ENCODE results near the gene TBX21. TPM values are rescaled to one million over a fixed set of nuclear protein-coding genes. Genes with fewer than 3 reads are reported as not detected.

Gene TBX21
- total RNA-seq (1 to 10 TPM; 2.4 to 2.8 TPM), polyA plus RNA-seq (ENCODE audit: insufficient read length in 6 of 6) (under 1 TPM in 5 of 6 donors, not detected in 1; 0.25 to 0.58 (median 0.38) TPM)
- long read RNA-seq, donor 1, result 0 reads
- long read RNA-seq, donor 2, result 0 reads
- long read RNA-seq, donor 3, result 0 reads
- long read RNA-seq, donor 4, result 0 reads
- long read RNA-seq, donor 5, result 0 reads
- long read RNA-seq, donor 6, result 0 reads
- long read RNA-seq, donor 7, result 0 reads
- long read RNA-seq, donor 8, result 0 reads
- long read RNA-seq, donor 9, result 0 reads
- long read RNA-seq, donor 10, result 0 reads
- long read RNA-seq, donor 11, result 0 reads
- long read RNA-seq, donor 12, result 0 reads

- peak; percentile 86 for ATAC-seq
Measured at GRCh38 chr17:47733047-47733673, at the start of gene TBX21. TBX21 (plus strand) TSS chr17:47733236; CDS start chr17:47733455, 219 bp downstream.

GRCh38 chr17:47684025-47684424 lies 49.0 kb upstream of the TBX21 start:
- Histone ChIP-seq H3K9me3 (no peaks in the 10 kb centered on the region), H3K36me3 (peaks cover 0 to 72% of the 10 kb centered on the region in 2 donors), H3K4me3 (no peak overlapping the region), H3K27ac (no peak overlapping the region), H3K27me3 (no peaks in the 10 kb centered on the region), H3K4me1 (peaks cover 0 to 16% of the 10 kb centered on the region in 2 donors)
- no peak for TF ChIP-seq CTCF (IDR thresholded peaks at IDR 0.05)
- intact Hi-C loops (cut with DNase I), result no loop called here
- no peak for DNase-seq
- no peak for ATAC-seq

More at GRCh38 chr17:47733047-47733673, at the start of gene TBX21:
- H3K27ac ChIP-seq, result peak within 1 kb of the TSS in 1 of 2 donors; percentile 33
- H3K27me3 ChIP-seq, result peaks cover 39 to 72% of the 10 kb centered on the region in 2 donors
- H3K9me3 ChIP-seq, result no peaks in the 10 kb centered on the region
- H3K4me3 ChIP-seq, result peak within 1 kb of the TSS; percentile 9 to 39
- intact Hi-C loops (cut with DNase I), result no loop called here
- TF ChIP-seq CTCF (IDR thresholded peaks at IDR 0.05), result no peak
- H3K4me1 ChIP-seq, result peaks cover 7 to 13% of the 10 kb centered on the region in 2 donors
- DNase-seq, result peak; percentile 22 to 87 (median 60)
- no peaks in the 10 kb centered on the region for H3K36me3 ChIP-seq

- no peak for TF ChIP-seq CTCF (IDR thresholded peaks at IDR 0.05)
- Histone ChIP-seq H3K27ac (no peak overlapping the region), H3K9me3 (no peaks in the 10 kb centered on the region), H3K4me1 (peaks cover 0 to 16% of the 10 kb centered on the region in 2 donors), H3K27me3 (no peaks in the 10 kb centered on the region), H3K4me3 (no peak overlapping the region), H3K36me3 (peaks cover 0 to 65% of the 10 kb centered on the region in 2 donors)
- intact Hi-C loops (cut with DNase I), result no loop called here
- DNase-seq (no peak), ATAC-seq (no peak)
Measured at GRCh38 chr17:47684535-47685193, 48.4 kb upstream of the TBX21 start.

GRCh38 chr17:47685556-47686275 lies 47.3 kb upstream of the TBX21 start:
- no peak overlapping the region for H3K4me3 ChIP-seq
- no peaks in the 10 kb centered on the region for H3K9me3 ChIP-seq
- DNase-seq (no peak), ATAC-seq (no peak)
- H3K4me1 ChIP-seq, result peaks cover 0 to 16% of the 10 kb centered on the region in 2 donors
- intact Hi-C loops (cut with DNase I), result no loop called here
- no peak for TF ChIP-seq CTCF (IDR thresholded peaks at IDR 0.05)
- peak overlapping the region in 1 of 2 donors; percentile 58 for H3K27ac ChIP-seq
- peaks cover 0 to 55% of the 10 kb centered on the region in 2 donors for H3K36me3 ChIP-seq
- H3K27me3 ChIP-seq, result no peaks in the 10 kb centered on the region

All from left lung (tissue), 14 donors.